Measurements from ENCODE around the gene DDA1. TPM values are rescaled to one million over a fixed set of nuclear protein-coding genes. Genes with fewer than 3 reads are reported as not detected.
A peak's percentile ranks its signal among the peaks of the same experiment; 100 is the strongest.

DDA1 gene
- total RNA-seq, 4 donors from 2014 or later = 16.4 to 30.7 (median 26.3) TPM

GRCh38 chr19:17332677-17333581, 23.6 kb downstream of the DDA1 start:
- intact Hi-C loops (cut with DNase I; ENCODE audit: low total_unique reads) = no loop called here
- H3K4me3 ChIP-seq (ENCODE audit: low read depth, poor library complexity, severe bottlenecking) = no peak overlapping the region
- DNase-seq (ENCODE audit: low spot score in 2 of 2) = no peak
- no peak for TF ChIP-seq POLR2A (IDR thresholded peaks at IDR 0.05)
- TF ChIP-seq, protein P1, sequence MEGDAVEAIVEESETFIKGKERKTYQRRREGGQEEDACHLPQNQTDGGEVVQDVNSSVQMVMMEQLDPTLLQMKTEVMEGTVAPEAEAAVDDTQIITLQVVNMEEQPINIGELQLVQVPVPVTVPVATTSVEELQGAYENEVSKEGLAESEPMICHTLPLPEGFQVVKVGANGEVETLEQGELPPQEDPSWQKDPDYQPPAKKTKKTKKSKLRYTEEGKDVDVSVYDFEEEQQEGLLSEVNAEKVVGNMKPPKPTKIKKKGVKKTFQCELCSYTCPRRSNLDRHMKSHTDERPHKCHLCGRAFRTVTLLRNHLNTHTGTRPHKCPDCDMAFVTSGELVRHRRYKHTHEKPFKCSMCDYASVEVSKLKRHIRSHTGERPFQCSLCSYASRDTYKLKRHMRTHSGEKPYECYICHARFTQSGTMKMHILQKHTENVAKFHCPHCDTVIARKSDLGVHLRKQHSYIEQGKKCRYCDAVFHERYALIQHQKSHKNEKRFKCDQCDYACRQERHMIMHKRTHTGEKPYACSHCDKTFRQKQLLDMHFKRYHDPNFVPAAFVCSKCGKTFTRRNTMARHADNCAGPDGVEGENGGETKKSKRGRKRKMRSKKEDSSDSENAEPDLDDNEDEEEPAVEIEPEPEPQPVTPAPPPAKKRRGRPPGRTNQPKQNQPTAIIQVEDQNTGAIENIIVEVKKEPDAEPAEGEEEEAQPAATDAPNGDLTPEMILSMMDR (IDR thresholded peaks at IDR 0.05) = no peak
- WGBS, 2 donors = 93 to 94% methylated on average over 41 to 45 of the region's 45 CpGs

DNA sequence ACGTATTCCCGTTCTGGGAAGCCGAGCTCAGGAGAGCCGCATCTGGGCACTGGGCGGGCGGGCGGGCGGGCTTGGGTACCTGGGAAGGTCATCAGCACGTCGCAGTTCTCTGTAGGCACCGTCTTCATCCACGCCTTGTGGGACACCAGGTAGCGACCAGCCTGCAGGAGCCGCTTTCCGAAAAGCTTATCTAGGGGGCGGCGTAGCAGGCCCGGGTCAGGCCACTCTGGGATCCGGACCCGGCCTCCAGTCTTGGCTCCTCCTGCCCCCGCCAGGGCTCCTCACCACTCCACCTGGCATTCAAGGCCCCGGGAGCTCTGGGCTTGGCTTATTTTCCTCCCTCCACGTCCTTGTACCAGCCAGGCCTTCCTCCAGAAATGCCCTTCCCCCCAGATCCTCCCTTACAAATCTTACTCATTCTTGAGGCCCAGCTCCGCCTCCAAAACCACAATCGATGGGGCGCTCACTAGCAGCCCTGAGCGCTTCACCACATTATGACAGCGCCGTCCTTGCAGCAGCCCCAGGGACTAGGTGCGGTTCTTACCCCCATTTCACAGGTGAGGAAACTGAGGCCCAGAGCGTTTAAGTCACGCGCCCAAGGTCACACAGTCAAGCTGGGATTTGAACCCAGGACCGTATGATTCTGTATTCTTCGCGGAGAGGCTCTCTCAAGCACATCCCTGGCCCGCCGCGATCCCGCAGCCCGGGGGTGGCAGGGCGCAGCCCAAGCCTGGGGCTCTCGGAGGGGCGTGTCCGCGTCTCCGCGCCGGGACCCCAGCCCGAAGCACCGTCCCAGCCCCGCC, 24.4 kb downstream of the DDA1 start:
- WGBS, 2 donors = 21 to 41% methylated on average over 36 to 41 of the region's 52 CpGs
- intact Hi-C loops (cut with DNase I; ENCODE audit: low total_unique reads) = no loop called here
- TF ChIP-seq, protein P1 (IDR thresholded peaks at IDR 0.05) = no peak
- TF ChIP-seq POLR2A (IDR thresholded peaks at IDR 0.05) = no peak
- H3K4me3 ChIP-seq (ENCODE audit: low read depth, poor library complexity, severe bottlenecking) = peak overlapping the region; percentile 70
- no peak for DNase-seq (ENCODE audit: low spot score in 2 of 2)

- 2 to 3% methylated on average over 51 to 53 of the region's 86 CpGs for WGBS, 2 donors
- peak; percentile 94 to 98 for DNase-seq (ENCODE audit: low spot score in 2 of 2)
- TF ChIP-seq, protein P1 (IDR thresholded peaks at IDR 0.05) = no peak
- no peak for TF ChIP-seq POLR2A (IDR thresholded peaks at IDR 0.05)
- H3K4me3 ChIP-seq (ENCODE audit: low read depth, poor library complexity, severe bottlenecking) = peak within 1 kb of the TSS; percentile 70
- intact Hi-C loops (cut with DNase I; ENCODE audit: low total_unique reads) = no loop called here
Measured at GRCh38 chr19:17334414-17335409, 25.3 kb downstream of the DDA1 start, which contains the start of gene ANO8. Gene ANO8, minus strand, starts transcription at chr19:17334855. Its CDS starts 185 bp downstream, at chr19:17334670.

DNA sequence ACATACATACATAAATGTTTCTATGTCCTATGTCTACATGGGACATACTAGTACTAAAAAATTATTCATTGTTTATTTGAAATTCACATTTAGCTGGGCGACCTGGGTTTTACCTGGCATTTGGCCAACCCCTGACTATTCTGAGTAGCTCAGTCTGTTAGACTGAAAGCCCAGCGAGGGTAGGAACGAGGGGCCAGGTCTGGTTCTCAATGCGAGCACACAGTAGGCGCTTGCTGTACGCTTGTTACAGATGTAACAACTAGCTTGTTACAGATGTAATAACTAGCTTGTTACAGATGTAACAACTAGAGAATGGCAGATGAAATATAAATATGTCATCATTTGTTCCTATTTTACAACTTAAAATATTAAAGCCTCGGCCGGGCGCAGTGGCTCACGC, 26.2 kb downstream of the DDA1 start:
- H3K4me3 ChIP-seq (ENCODE audit: low read depth, poor library complexity, severe bottlenecking) = no peak overlapping the region
- WGBS, 2 donors = 60 to 63% methylated on average over 10 of the region's 10 CpGs
- TF ChIP-seq, protein P1 (IDR thresholded peaks at IDR 0.05) = no peak
- TF ChIP-seq POLR2A (IDR thresholded peaks at IDR 0.05) = no peak
- intact Hi-C loops (cut with DNase I; ENCODE audit: low total_unique reads) = no loop called here
- no peak for DNase-seq (ENCODE audit: low spot score in 2 of 2)

Measured in lower leg skin (tissue), 4 donors.